ENCODE data around the gene KCNQ2. TPM values are rescaled to one million over a fixed set of nuclear protein-coding genes. Genes with fewer than 3 reads are reported as not detected.

The KCNQ2 gene
- total RNA-seq, 1 donor from 2014 or later: not detected

DNA sequence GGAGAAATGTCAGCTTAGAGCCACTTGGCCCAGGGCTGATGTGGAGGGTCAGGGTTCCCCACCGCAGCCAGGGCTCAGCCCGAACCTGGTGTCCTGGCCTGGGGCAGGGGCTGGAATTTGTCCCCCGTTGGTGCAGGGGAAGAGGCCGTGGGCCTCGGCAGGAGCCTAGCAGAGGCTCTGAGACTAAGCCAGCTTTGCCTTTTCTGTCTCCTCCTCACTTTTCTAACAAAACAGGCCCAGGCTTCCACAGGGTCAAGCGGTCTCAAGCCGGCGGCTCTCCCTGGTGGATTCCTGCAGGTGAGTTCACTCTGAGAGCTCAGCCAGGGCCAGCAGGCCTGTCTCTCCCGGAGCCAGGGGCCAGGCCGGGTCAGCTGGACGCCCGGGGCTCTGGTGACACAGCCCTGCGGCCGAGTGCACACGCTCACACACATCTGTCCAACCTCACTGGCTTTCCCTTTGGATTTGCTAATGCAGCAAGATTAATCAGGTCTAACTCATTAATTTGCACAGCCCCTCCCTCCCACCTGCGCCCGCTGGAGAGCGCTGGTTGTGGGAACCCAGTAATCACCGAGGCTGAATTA, 108.4 kb downstream of the KCNQ2 start:
- DNase-seq (ENCODE audit: low read depth) (no peak), FAIRE-seq (no peak)
- no peak overlapping the region for H3K4me3 ChIP-seq (ENCODE audit: low read depth, low read length)
- peaks cover 8% of the 10 kb centered on the region for H3K27me3 ChIP-seq (ENCODE audit: control insufficient read depth, insufficient read depth, low read length)
- TF ChIP-seq, protein P1, sequence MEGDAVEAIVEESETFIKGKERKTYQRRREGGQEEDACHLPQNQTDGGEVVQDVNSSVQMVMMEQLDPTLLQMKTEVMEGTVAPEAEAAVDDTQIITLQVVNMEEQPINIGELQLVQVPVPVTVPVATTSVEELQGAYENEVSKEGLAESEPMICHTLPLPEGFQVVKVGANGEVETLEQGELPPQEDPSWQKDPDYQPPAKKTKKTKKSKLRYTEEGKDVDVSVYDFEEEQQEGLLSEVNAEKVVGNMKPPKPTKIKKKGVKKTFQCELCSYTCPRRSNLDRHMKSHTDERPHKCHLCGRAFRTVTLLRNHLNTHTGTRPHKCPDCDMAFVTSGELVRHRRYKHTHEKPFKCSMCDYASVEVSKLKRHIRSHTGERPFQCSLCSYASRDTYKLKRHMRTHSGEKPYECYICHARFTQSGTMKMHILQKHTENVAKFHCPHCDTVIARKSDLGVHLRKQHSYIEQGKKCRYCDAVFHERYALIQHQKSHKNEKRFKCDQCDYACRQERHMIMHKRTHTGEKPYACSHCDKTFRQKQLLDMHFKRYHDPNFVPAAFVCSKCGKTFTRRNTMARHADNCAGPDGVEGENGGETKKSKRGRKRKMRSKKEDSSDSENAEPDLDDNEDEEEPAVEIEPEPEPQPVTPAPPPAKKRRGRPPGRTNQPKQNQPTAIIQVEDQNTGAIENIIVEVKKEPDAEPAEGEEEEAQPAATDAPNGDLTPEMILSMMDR (IDR thresholded peaks at IDR 0.05; ENCODE audit: insufficient read depth, low read length, severe bottlenecking): no peak
- H3K36me3 ChIP-seq (ENCODE audit: control insufficient read depth, insufficient read depth, low read length): no peaks in the 10 kb centered on the region

DNA sequence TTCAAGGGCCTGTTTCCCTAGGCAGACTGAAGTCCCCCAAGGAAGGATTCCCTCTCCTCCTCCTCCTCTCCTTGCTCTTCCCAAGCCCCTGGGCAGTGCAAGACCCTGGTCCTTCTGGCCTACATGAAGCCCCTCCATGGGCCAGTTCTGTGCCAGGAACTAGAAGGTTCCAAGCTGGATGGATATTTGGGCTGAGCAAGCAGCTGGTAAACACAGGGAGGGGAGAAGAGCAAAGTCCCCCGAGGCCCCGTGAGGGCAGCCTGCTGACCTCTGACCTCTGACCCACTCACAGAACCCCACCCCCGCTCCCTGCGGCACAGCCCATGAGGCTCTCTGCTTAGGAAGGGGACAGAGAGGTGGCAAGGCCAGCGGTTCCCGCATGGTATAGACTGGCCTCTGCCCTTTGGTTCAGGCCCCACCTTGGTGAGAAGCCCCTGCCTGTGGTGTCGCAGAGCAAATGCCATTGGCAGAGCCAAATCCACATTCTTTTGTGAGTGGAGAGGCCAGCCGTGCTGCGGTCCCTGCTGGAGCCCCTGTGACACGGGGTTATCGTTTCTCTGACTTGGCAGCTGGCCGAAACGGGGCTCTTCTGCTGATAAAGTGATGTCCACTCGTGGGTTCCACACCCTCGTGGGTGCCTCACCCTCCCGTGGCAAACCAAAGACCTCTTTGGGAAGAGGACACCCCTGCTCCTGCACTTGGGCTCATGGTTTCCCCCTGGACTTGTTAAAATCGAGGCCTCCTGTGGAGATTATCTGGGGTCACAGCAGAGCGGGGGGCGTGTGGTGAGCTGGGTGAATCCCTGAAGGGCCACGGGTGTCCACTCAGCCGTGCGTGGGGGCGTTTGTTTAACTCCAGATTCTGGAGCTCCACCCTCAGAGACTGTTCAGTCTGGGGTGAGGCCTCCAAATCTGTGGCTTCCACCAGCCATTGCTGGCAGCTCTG, 109.2 kb downstream of the KCNQ2 start:
- H3K27me3 ChIP-seq (ENCODE audit: control insufficient read depth, insufficient read depth, low read length): peaks cover 8% of the 10 kb centered on the region
- H3K36me3 ChIP-seq (ENCODE audit: control insufficient read depth, insufficient read depth, low read length): no peaks in the 10 kb centered on the region

DNA sequence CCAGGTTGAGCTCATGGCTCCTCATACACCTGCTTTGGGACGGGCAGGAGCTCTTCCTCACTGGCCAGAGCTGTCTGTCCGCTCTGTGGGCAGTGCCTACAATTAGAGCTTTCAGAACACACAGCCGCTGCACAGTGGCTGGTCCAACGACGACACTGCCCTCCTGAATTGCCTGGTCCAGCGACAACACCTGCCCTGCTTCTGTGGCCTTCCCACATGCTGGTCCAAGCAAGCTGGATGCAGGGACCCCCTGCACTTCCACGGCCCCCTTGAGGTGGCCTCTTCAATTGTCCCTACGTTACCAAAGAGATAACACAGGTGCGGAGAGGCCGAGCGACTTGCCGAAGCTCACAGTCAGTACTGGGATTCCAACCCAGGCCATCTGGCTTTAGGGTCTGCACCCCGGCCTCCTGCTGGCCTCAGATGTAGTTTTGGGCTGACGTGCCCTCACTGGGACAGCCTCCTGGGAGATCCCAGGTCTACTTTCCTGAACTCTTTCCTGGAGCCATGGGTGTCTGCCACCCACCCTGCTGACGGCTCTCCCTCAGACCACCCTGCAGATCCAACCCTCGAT, 109.9 kb downstream of the KCNQ2 start:
- peaks cover 8% of the 10 kb centered on the region for H3K27me3 ChIP-seq (ENCODE audit: control insufficient read depth, insufficient read depth, low read length)

More for the DNA sequence above, 109.2 kb downstream of the KCNQ2 start:
- TF ChIP-seq, protein P1 (IDR thresholded peaks at IDR 0.05; ENCODE audit: insufficient read depth, low read length, severe bottlenecking): no peak
- H3K4me3 ChIP-seq (ENCODE audit: low read depth, low read length): no peak overlapping the region
- DNase-seq (ENCODE audit: low read depth): no peak
- FAIRE-seq: no peak

DNA sequence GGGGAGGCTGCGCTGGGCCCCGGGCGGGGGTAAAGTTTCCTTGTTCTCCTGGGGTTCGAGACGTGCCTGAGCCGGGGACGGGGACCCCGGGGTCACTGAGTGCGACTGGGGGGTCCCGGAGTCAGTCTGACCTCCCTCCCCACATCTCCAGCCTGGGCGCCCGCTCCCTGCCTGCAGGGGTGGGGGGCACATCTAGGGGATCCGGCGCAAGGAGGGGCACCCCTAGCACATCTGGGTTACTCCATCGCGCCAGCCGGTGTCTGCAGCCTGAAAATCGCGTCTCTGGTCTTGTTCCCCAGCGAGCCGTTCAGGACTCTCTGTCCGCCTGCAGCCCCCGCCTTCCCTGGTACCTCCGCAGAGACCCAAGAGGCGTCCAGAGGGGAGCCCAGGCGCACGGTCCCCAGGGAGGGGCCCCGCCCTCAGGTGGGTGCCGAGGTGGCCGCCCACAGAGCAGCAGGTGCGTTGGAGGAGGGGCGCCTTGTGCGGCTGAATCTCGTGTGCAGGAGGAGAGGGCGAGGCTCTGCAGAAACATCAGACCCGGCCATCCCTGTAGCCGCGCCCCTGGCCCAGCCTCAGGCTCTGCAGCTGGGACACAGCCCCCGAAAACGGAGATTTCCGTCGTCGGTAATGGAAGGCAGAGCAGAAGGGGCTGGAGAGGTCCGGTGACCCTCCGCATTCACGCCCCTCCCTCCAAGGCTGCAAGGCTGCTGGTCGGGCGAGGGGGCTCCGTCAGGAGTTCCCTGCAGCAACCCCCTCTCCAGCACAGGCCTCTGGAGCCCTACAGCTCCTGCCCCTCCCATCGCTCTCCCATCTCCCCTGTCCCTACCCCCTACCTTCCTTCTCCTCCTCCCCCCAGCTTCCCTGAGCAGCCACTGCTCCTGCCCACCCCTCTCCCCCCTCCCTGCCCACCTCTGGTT, 110.7 kb downstream of the KCNQ2 start:
- no peak for FAIRE-seq

More for the DNA sequence above, 109.9 kb downstream of the KCNQ2 start:
- Histone ChIP-seq H3K36me3 (ENCODE audit: control insufficient read depth, insufficient read depth, low read length) (no peaks in the 10 kb centered on the region), H3K4me3 (ENCODE audit: low read depth, low read length) (no peak overlapping the region)
- no peak for FAIRE-seq
- DNase-seq (ENCODE audit: low read depth): no peak
- TF ChIP-seq, protein P1 (IDR thresholded peaks at IDR 0.05; ENCODE audit: insufficient read depth, low read length, severe bottlenecking): no peak

More for the DNA sequence above, 110.7 kb downstream of the KCNQ2 start:
- Histone ChIP-seq H3K4me3 (ENCODE audit: low read depth, low read length) (no peak overlapping the region), H3K36me3 (ENCODE audit: control insufficient read depth, insufficient read depth, low read length) (no peaks in the 10 kb centered on the region), H3K27me3 (ENCODE audit: control insufficient read depth, insufficient read depth, low read length) (peaks cover 8% of the 10 kb centered on the region)
- no peak for DNase-seq (ENCODE audit: low read depth)
- TF ChIP-seq, protein P1 (IDR thresholded peaks at IDR 0.05; ENCODE audit: insufficient read depth, low read length, severe bottlenecking): no peak

Measured in bronchial epithelial cell (primary cell).